ENCODE results near the gene HEG1. TPM values are rescaled to one million over a fixed set of nuclear protein-coding genes. Genes with fewer than 3 reads are reported as not detected.

The HEG1 gene
- 10 to 100 TPM; 47.8 to 91.7 (median 76.8) TPM for total RNA-seq

- Histone ChIP-seq H3K27ac (replicated peaks in 1 of 4) (peak within 1 kb of the TSS; percentile 95 to 96 (median 96)), H3K4me1 (peaks cover 67 to 73% (median 71%) of the 10 kb centered on the region in 4 donors), H3K27me3 (no peaks in the 10 kb centered on the region), H3K4me3 (peak within 1 kb of the TSS; percentile 80 to 86 (median 84)), H3K9me3 (no peaks in the 10 kb centered on the region), H3K36me3 (no peaks in the 10 kb centered on the region)
- DNase-seq (ENCODE audit: extremely low spot score) = peak; percentile 97
- TF ChIP-seq POLR2A (IDR thresholded peaks at IDR 0.05; ENCODE audit: low read depth) (peak; percentile 23), POLR2AphosphoS5 (IDR thresholded peaks at IDR 0.05) (peak; percentile 67 to 80), CTCF (IDR thresholded peaks at IDR 0.05) (no peak), EP300 (IDR thresholded peaks at IDR 0.05) (no peak)
- intact Hi-C loops (cut with DNase I) = loop anchor here (10.0 kb wide), 1 partner anchor 319 kb away; the partner anchor contains the start of gene ZNF148
- 4% methylated on average over 30 of the region's 67 CpGs for WGBS
These were observed at the start of gene HEG1 for GRCh38 chr3:125055913-125056745. Gene HEG1, minus strand, starts transcription at chr3:125055997. Its CDS starts 107 bp downstream, at chr3:125055890.

DNA sequence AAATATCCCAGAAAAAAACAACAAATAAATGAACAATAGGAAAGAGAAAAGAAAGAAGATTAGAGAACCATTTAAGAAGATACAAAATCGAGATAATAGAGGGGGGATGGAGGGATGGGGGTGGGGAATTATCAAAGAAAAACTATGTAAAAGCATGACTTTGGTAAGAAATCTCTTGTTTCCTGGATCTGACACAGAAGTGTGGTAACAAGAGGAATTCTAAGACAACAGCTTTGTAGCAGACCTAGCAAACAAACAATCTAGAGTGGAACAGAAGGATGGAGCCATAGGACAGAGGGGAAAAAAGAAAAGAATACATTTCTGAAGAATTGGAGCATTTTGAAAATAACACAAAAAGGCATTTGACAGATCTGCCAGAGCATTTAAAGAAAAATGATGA, 49.3 kb upstream of the HEG1 start:
- no peaks in the 10 kb centered on the region for H3K9me3 ChIP-seq
- TF ChIP-seq CTCF (IDR thresholded peaks at IDR 0.05) (no peak), POLR2A (IDR thresholded peaks at IDR 0.05; ENCODE audit: low read depth) (no peak), EP300 (IDR thresholded peaks at IDR 0.05) (no peak), POLR2AphosphoS5 (IDR thresholded peaks at IDR 0.05) (no peak)
- intact Hi-C loops (cut with DNase I) = no loop called here
- H3K36me3 ChIP-seq = no peaks in the 10 kb centered on the region
- H3K27ac ChIP-seq (replicated peaks in 1 of 4) = no peak overlapping the region
- DNase-seq (ENCODE audit: extremely low spot score) = no peak
- no peak overlapping the region for H3K4me3 ChIP-seq
- WGBS = 74% methylated on average over 1 of the region's 1 CpG
- no peaks in the 10 kb centered on the region for H3K4me1 ChIP-seq
- no peaks in the 10 kb centered on the region for H3K27me3 ChIP-seq

DNA sequence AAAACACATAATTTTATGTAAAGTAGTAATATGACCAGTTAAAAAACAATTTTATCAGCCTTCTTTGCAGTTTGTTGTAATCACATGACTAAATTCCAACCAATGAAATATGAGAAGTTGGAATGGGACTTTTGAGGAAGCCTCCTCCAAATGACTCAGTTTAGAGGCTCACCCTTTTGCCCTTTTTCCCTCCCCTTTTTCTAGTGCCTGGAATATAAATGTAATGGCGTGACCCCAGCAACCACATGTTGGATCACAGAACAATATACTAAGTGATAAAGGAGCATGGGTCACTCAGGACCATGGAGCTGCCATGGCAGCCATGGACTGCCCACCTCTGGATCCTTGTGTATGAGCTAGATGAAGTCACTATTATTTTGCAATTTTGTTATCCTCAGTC, 48.8 kb upstream of the HEG1 start:
- Histone ChIP-seq H3K4me3 (no peak overlapping the region), H3K27me3 (no peaks in the 10 kb centered on the region), H3K36me3 (no peaks in the 10 kb centered on the region), H3K27ac (replicated peaks in 1 of 4) (no peak overlapping the region), H3K4me1 (no peaks in the 10 kb centered on the region), H3K9me3 (no peaks in the 10 kb centered on the region)
- intact Hi-C loops (cut with DNase I) = no loop called here
- WGBS = 73% methylated on average over 1 of the region's 1 CpG
- no peak for TF ChIP-seq EP300 (IDR thresholded peaks at IDR 0.05)
- no peak for TF ChIP-seq POLR2A (IDR thresholded peaks at IDR 0.05; ENCODE audit: low read depth)
- no peak for TF ChIP-seq POLR2AphosphoS5 (IDR thresholded peaks at IDR 0.05)
- TF ChIP-seq CTCF (IDR thresholded peaks at IDR 0.05) = no peak
- DNase-seq (ENCODE audit: extremely low spot score) = no peak

DNA sequence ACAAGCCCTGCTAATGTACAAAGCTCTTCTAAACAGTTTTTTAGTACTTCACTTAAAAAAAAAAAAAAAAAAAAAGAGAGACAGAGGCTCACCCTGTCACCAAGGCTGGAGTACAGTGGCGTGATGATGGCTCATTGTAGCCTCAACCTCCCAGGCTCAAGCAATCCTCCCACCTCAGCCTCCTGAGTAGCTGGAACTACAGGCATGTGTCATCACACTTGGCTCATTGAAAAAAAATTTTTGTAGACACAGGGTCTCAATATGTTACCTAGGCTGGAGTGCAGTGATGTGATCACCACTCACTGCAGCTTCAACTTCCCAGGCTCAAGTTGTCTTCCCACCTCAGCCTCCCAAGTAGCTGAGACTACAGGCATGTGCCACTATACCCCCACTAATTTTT, 47.6 kb upstream of the HEG1 start:
- Histone ChIP-seq H3K27ac (replicated peaks in 1 of 4) (no peak overlapping the region), H3K9me3 (peaks cover 0 to 7% (median 0%) of the 10 kb centered on the region in 4 donors), H3K36me3 (no peaks in the 10 kb centered on the region), H3K27me3 (no peaks in the 10 kb centered on the region), H3K4me1 (no peaks in the 10 kb centered on the region), H3K4me3 (no peak overlapping the region)
- TF ChIP-seq POLR2A (IDR thresholded peaks at IDR 0.05; ENCODE audit: low read depth) = no peak
- intact Hi-C loops (cut with DNase I) = no loop called here
- DNase-seq (ENCODE audit: extremely low spot score) = no peak
- WGBS = 94% methylated on average over 1 of the region's 1 CpG

DNA sequence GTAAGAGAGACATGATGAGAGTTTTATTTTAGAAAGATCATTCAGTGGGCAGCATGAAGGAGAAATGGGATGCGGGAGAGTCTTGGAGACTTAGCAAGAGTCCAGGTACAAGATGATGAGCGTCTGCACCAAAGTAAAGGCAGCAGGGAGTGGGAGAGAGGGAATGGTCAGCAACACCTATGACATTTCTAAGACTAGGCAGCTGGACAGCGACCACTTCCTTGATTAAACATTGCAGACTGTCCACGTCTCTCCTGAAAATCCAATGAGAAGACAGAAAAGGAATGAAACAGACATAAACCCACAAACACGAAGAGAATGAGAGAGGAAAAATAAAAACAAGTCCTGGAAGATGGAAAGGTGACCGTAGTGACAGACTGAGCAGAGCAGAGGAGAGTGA, 46.7 kb upstream of the HEG1 start:
- no peaks in the 10 kb centered on the region for H3K4me1 ChIP-seq
- no peak overlapping the region for H3K4me3 ChIP-seq
- no peaks in the 10 kb centered on the region for H3K36me3 ChIP-seq
- no peak for DNase-seq (ENCODE audit: extremely low spot score)
- intact Hi-C loops (cut with DNase I) = no loop called here
- 75% methylated on average over 6 of the region's 6 CpGs for WGBS
- TF ChIP-seq POLR2AphosphoS5 (IDR thresholded peaks at IDR 0.05) (no peak), EP300 (IDR thresholded peaks at IDR 0.05) (no peak), POLR2A (IDR thresholded peaks at IDR 0.05; ENCODE audit: low read depth) (no peak), CTCF (IDR thresholded peaks at IDR 0.05) (no peak)
- H3K27ac ChIP-seq (replicated peaks in 1 of 4) = no peak overlapping the region
- H3K9me3 ChIP-seq = peaks cover 0 to 7% (median 0%) of the 10 kb centered on the region in 4 donors
- H3K27me3 ChIP-seq = no peaks in the 10 kb centered on the region
